Neural cell (in vitro differentiated cells): Measurements from ENCODE around the gene MYCN. TPM values are rescaled to one million over a fixed set of nuclear protein-coding genes. Genes with fewer than 3 reads are reported as not detected.

ENCODE experiments used
- H2AFZ ChIP-seq: fragments of 200-600, 300-800 bp; sonication (generic), shearing (Covaris generic); 2 replicates; pipeline ENCODE4 v1.6.0; 2014; ENCODE audit warnings: low read depth, mild to moderate bottlenecking, antibody characterized with exemption, low read length, moderate library complexity
- H3F3A ChIP-seq: fragments of 200-600 bp; shearing (Covaris generic); 2 replicates; pipeline ENCODE4 v1.6.1; 2016; ENCODE audit warnings: mild to moderate bottlenecking, moderate library complexity, mixed read lengths, antibody characterized with exemption, low read length; ENCODE audit not compliant: insufficient read depth, poor library complexity, severe bottlenecking
- H3K27ac ChIP-seq: fragments of 200-600, 300-800 bp; sonication (generic), shearing (Covaris generic); 2 replicates; pipeline ENCODE4 v1.5.1; 2014; ENCODE audit warnings: mild to moderate bottlenecking, low read length, moderate library complexity
- H3K27me3 ChIP-seq: fragments of 300-800, 200-600 bp; sonication (generic), shearing (Covaris generic); 2 replicates; pipeline ENCODE4 v1.6.0; 2014; ENCODE audit warnings: mild to moderate bottlenecking, low read depth, low read length, moderate library complexity; ENCODE audit not compliant: insufficient read depth
- H3K36me3 ChIP-seq: fragments of 300-800, 200-600 bp; sonication (generic), shearing (Covaris generic); 2 replicates; pipeline ENCODE4 v1.5.1; 2014; ENCODE audit warnings: mild to moderate bottlenecking, antibody characterized with exemption, low read length, moderate library complexity; ENCODE audit not compliant: insufficient read depth
- H3K4me2 ChIP-seq: fragments of 300-800, 200-600 bp; sonication (generic), shearing (Covaris generic); 2 replicates; pipeline ENCODE4 v1.6.0; 2014; ENCODE audit warnings: mild to moderate bottlenecking, low read length
- H3K4me3 ChIP-seq: fragments of 300-800, 200-600 bp; sonication (generic), shearing (Covaris generic); 2 replicates; pipeline ENCODE4 v1.5.1; 2014; ENCODE audit warnings: mild to moderate bottlenecking, low read length, moderate library complexity
- H3K79me2 ChIP-seq: fragments of 200-600 bp; shearing (Covaris generic); replicated peaks from 2 replicates; pipeline ENCODE4 v1.6.0; 2014; ENCODE audit warnings: mild to moderate bottlenecking, low read length, moderate library complexity; ENCODE audit not compliant: insufficient read depth
- H3K9ac ChIP-seq: fragments of 300-800, 200-600 bp; sonication (generic), shearing (Covaris generic); 2 replicates; pipeline ENCODE4 v1.6.1; 2016; ENCODE audit warnings: mild to moderate bottlenecking, low read length, mixed read lengths
- H3K9me2 ChIP-seq: fragments of 200-600 bp; shearing (Covaris generic); 2 replicates; pipeline ENCODE4 v1.6.1; 2016; ENCODE audit warnings: mild to moderate bottlenecking, low read length, mixed read lengths; ENCODE audit not compliant: insufficient read depth
- H3K9me3 ChIP-seq: fragments of 200-600, 300-800 bp; sonication (generic), shearing (Covaris generic); 2 replicates; pipeline ENCODE4 v1.6.1; 2016; ENCODE audit warnings: mild to moderate bottlenecking, mixed run types, low read length, moderate library complexity, mixed read lengths
- H4K20me1 ChIP-seq: fragments of 200-600 bp; shearing (Covaris generic); 2 replicates; pipeline ENCODE4 v1.6.1; 2016; ENCODE audit warnings: mild to moderate bottlenecking, mixed run types; ENCODE audit not compliant: insufficient read depth
- EP300 ChIP-seq: fragments of 450-650 bp; conservative IDR thresholded peaks from 2 replicates; pipeline ENCODE4 v1.6.1; 2014; ENCODE audit warnings: antibody characterized with exemption, mild to moderate bottlenecking, moderate library complexity; ENCODE audit not compliant: poor library complexity, severe bottlenecking
- EZH2 ChIP-seq: fragments of 200-600, 300-800 bp; shearing (Covaris generic), sonication (generic); IDR thresholded peaks from 2 replicates; pipeline ENCODE4 v1.6.1; 2014; ENCODE audit warnings: antibody characterized with exemption, low read length, borderline replicate concordance, mild to moderate bottlenecking; ENCODE audit not compliant: insufficient read depth, poor library complexity, severe bottlenecking
- MXI1 ChIP-seq: fragments of 450-650 bp; conservative IDR thresholded peaks from 2 replicates; pipeline ENCODE4 v1.6.1; 2014; ENCODE audit warnings: antibody characterized with exemption, mild to moderate bottlenecking; ENCODE audit not compliant: poor library complexity, severe bottlenecking
- POLR2AphosphoS5 ChIP-seq: IDR thresholded peaks from 2 replicates; pipeline ENCODE4 v1.6.1; 2012
- RAD21 ChIP-seq: fragments of 450-650 bp; conservative IDR thresholded peaks from 2 replicates; pipeline ENCODE4 v1.6.1; 2014; ENCODE audit warnings: antibody characterized with exemption, mild to moderate bottlenecking, moderate library complexity
- REST ChIP-seq: IDR thresholded peaks from 2 replicates; pipeline ENCODE4 v1.6.1; 2012; ENCODE audit warnings: borderline replicate concordance
- SMC3 ChIP-seq: fragments of 450-650 bp; conservative IDR thresholded peaks from 2 replicates; pipeline ENCODE4 v1.6.1; 2014; ENCODE audit warnings: antibody characterized with exemption, mild to moderate bottlenecking, moderate library complexity; ENCODE audit not compliant: poor library complexity
- TAF1 ChIP-seq: IDR thresholded peaks from 2 replicates; pipeline ENCODE4 v1.6.1; 2012; ENCODE audit warnings: low read depth
- polyA plus RNA-seq: library from polyadenylated mRNA; depleted of rRNA; stranded (reverse); fragments of >200 nt; gene quantifications from 2 replicates; pipeline ENCODE4 v1.2.3, GENCODE V29; 2014
- TF ChIP-seq, protein P1 (sequence below): fragments of 450-650 bp; IDR thresholded peaks from 2 replicates; pipeline ENCODE4 v1.5.1; 2014; ENCODE audit warnings: antibody characterized with exemption, mild to moderate bottlenecking, moderate library complexity; ENCODE audit not compliant: poor library complexity, severe bottlenecking

Gene MYCN
- polyA plus RNA-seq, 1 donor from 2014 or later: 25.1 TPM

GRCh38 chr2:15897431-15898098 is 42.8 kb upstream of the MYCN start:
- Histone ChIP-seq H3K9me2 (no peaks in the 10 kb centered on the region), H4K20me1 (no peaks in the 10 kb centered on the region), H3K27ac (no peak overlapping the region), H3K36me3 (no peaks in the 10 kb centered on the region), H3K4me2 (no peak overlapping the region), H3K4me3 (no peak overlapping the region), H3K9ac (no peak overlapping the region), H3F3A (no peaks in the 10 kb centered on the region), H3K9me3 (peaks cover 4% of the 10 kb centered on the region), H3K79me2 (no peaks in the 10 kb centered on the region), H3K27me3 (no peaks in the 10 kb centered on the region), H2AFZ (no peak overlapping the region)
- TF ChIP-seq TAF1: no peak
- TF ChIP-seq EZH2: no peak
- TF ChIP-seq POLR2AphosphoS5: no peak
- no peak for TF ChIP-seq SMC3
- TF ChIP-seq MXI1: no peak
- TF ChIP-seq EP300: no peak
- TF ChIP-seq, protein P1, sequence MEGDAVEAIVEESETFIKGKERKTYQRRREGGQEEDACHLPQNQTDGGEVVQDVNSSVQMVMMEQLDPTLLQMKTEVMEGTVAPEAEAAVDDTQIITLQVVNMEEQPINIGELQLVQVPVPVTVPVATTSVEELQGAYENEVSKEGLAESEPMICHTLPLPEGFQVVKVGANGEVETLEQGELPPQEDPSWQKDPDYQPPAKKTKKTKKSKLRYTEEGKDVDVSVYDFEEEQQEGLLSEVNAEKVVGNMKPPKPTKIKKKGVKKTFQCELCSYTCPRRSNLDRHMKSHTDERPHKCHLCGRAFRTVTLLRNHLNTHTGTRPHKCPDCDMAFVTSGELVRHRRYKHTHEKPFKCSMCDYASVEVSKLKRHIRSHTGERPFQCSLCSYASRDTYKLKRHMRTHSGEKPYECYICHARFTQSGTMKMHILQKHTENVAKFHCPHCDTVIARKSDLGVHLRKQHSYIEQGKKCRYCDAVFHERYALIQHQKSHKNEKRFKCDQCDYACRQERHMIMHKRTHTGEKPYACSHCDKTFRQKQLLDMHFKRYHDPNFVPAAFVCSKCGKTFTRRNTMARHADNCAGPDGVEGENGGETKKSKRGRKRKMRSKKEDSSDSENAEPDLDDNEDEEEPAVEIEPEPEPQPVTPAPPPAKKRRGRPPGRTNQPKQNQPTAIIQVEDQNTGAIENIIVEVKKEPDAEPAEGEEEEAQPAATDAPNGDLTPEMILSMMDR: no peak
- TF ChIP-seq RAD21: no peak
- TF ChIP-seq REST: no peak

DNA sequence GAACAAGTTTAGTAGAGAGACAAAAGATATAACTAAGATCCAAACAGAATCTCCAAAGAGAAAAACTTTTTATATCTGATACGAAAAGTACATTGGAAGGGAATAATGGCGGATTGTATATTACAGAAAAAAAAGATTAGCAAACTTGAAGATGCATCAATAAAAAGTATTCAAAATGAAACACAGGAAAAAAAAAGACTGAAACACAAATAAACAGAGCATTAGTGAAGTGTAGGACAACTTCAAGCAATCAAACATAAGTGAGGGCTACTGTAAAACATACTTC is 41.1 kb upstream of the MYCN start:
- TF ChIP-seq EP300 (no peak), REST (no peak), EZH2 (no peak), RAD21 (no peak), MXI1 (no peak), POLR2AphosphoS5 (no peak), TAF1 (no peak), SMC3 (no peak)
- TF ChIP-seq, protein P1: no peak

More for the DNA sequence above, 41.1 kb upstream of the MYCN start:
- Histone ChIP-seq H3K79me2 (no peaks in the 10 kb centered on the region), H3K27me3 (no peaks in the 10 kb centered on the region), H3K9me2 (no peaks in the 10 kb centered on the region), H4K20me1 (no peaks in the 10 kb centered on the region), H2AFZ (no peak overlapping the region), H3K4me3 (no peak overlapping the region), H3K9ac (no peak overlapping the region), H3K4me2 (no peak overlapping the region), H3K9me3 (peaks cover 4% of the 10 kb centered on the region), H3K27ac (no peak overlapping the region), H3K36me3 (no peaks in the 10 kb centered on the region), H3F3A (no peaks in the 10 kb centered on the region)
